SKM-1 (cell line): ENCODE results near the gene C1orf146.
A peak's percentile ranks its signal among the peaks of the same experiment; 100 is the strongest.
"Not testable (repeated sequence)": the region's sequence is repeated elsewhere in the genome, so short reads cannot be mapped to it uniquely, and the experiment has no call there.

Experiments
- DNase-seq: peaks from one replicate; lab custom pipeline; 2025; ENCODE audit not compliant: unreplicated experiment; lab: John Stamatoyannopoulos, UW

C1orf146 gene

GRCh38 chr1:92217721-92218120, at the start of gene C1orf146:
Gene C1orf146 (plus strand): TSS chr1:92217915. CDS start chr1:92231421, 13,506 bp downstream.
- DNase-seq: no peak

GRCh38 chr1:92168657-92169056, 49.1 kb upstream of the C1orf146 start:
- DNase-seq: no peak

DNA sequence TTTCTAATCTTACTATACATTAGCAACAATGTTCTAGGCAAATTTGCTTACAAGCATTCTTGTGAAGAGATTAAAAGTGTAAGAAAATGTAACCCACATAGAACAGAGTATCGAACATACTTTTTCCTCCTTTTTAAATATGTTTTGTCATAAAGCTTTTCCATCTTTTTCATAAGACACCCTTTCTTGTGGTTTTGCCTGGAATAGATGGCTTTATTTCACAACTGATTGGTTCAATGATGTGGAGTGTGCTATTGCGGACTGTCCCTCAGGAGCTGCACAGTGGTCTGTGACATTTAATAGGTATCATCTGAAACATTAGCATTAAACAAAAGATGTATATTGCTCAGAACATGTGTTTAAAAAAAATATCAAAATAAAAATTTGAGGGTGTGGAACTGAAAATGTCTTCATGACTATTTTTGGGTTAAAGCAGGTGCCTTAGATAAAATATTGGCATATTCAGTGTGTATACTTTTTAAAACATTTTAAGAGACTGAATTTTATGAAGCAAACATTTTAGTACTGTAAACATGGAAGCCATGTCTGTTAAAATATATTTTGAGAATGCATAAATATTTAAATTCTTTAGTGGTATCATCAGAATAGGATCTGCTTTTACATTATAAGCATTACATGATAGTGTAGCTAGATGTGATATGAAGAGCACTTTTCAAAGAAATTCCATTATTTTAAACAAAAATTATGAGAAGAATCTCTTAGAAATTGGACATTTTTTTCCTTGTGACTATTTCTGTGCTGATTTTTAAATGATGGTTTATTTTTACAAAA, 48.3 kb upstream of the C1orf146 start:
- no peak for DNase-seq

DNA sequence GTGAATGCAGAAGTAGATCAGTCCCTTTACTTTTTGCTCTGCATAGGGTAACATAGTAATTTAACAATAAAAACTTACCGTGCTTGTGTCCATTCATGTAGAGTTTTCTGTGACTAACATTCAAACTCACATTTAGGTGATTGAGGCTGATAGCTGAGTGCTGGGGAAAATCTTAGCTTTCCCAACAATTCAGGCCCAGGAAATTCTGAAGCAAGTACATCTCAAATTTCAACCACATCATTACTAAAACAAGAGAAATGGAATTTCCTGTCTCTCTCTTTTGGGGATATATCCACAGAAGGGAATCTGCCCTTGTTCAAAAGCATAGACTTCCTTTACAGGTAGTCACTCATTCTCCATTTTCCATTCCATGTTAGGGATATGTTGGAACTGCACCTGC, 33.1 kb upstream of the C1orf146 start:
- DNase-seq: no peak

- DNase-seq: no peak
Observed at GRCh38 chr1:92186081-92186480, 31.6 kb upstream of the C1orf146 start.

GRCh38 chr1:92188436-92189255, 29.1 kb upstream of the C1orf146 start:
- DNase-seq: no peak

DNA sequence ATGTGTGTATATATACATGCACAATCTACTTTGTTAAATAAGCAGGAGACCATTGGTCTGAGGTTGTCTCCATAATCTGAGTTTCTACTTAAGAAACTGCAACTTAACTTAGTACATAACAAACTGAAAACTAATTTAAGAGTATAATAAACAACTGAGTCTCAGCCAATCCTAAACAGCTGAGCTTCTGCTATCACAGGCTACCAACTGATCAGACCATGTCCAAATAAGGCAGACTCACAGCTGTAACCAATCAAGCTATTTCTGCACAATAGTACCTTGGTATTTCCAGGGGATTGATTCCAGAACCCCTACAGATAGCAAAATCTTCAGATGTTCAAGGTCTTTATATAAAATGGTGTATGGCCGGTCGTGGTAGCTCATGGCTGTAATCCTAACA, 26.0 kb upstream of the C1orf146 start:
- DNase-seq: no peak

DNA sequence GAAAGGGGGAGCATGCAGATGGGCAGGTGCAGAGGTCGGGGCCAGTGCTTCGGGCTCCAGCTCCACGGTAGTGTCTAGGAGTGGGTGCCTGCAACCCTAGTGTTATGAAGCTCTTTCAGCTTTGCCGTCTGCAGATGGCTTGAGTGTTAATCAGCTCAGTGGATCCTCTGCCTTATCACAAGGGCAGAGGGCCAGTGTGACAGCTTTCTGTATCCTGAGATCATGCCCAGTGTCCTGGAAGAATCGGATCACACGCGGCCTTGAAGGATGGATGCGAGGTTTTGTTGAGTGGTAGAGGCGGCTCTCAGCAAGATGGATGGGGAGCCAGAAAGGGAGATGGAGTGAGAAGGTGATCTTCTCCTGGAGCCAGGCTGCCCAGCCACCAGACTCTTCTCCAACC, 25.5 kb upstream of the C1orf146 start:
- no peak for DNase-seq

DNA sequence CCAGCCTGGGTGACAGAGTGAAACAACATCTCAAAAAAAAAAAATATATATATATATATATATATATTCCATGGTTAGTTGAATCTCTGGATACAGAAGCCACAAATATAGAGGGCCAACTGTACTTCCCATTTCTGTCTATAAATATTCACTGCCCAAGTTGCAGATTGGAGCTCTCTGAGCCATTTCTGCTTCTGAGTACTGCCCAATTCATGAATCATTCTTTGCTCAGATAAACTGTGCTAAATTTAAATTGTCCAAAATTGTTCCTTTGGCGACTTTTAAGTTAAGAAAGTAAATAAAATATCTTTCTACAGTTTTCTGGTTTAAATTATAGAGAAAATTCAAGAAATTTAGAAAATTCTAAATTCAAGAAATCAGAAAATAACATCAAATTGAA, 23.2 kb upstream of the C1orf146 start:
- DNase-seq: peak; percentile 8

DNA sequence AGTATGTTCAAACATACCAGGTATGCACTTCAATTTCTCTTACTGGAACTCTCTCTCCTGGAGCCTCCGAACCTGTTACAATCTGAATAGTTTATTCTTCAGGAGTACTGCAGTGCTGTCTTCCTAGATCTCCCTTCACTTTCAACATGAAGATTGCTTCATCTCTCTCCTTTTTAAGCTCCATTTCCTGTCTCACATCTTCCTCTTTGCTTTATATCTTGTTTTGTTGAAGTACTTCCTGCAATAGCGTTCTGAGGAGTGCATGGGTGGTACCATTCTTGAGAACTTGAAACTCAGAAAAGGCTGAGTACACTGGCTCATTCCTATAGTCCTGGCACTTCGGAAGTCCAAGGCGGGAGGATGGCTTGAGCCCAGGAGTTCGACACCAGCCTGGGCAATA, 15.7 kb upstream of the C1orf146 start:
- peak; percentile 80 for DNase-seq

DNA sequence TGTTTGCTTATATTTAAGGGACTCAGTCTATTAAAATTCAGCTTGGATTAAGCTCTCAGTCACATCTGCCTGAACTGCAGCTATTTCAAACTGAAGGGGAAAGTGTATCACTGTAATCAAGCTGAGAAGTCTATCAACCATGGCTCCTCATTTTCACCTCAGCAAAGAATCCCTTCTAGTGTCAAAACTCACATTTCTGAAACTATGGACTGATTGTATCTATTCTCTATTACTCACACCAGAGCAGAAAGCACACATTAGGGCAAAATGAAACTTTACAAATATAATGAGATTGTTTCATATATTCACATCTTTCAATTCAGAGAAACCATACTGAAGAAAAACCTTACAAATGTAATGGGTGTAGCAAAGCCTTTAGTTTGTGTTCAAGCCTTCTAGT, 14.6 kb upstream of the C1orf146 start:
- no peak for DNase-seq

- peak; percentile 30 for DNase-seq
Observed at GRCh38 chr1:92210701-92211100, 7.0 kb upstream of the C1orf146 start.

GRCh38 chr1:92211166-92211565, 6.5 kb upstream of the C1orf146 start:
- no peak for DNase-seq

DNA sequence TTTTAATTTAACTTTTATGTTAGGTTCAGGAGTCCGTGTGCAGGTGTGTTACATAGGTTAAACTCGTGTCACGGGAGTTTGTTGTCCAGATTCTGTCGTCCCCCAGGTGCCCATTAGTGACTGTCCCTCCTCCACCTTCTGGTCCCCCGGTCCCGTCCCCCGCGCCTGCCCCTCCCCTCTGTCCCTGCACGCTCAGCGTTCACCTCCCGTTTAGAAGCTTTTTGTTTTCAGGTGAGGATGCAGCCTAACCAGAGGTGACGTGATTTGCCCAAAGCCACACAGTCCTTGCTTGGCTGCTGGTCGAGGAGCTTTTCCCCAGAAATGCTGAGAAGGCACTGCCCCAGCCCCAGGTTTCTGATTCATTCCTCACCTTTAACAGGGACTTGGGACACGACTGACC, 844 bp downstream of the C1orf146 start:
- no peak for DNase-seq

GRCh38 chr1:92219028-92219427, 1.3 kb downstream of the C1orf146 start:
- DNase-seq: no peak

DNA sequence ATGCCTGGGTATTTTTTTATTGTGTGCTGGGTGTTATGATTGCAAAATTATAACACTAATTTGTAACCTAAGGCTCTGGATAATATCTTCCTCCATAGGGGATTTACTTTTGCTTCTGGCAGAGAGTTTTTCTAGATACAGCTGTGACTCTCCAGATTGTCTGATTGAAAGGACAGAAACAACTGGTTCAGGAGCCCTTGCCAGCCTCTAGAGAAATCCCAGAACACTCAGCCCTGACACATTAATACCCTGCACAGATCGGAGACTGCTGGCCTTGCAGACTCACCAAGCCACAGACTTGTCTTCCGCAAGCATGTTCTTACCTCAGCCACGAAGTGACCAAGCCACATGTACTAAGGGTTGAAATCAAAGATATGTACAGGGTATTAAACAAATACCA, 10.7 kb downstream of the C1orf146 start:
- DNase-seq: no peak

DNA sequence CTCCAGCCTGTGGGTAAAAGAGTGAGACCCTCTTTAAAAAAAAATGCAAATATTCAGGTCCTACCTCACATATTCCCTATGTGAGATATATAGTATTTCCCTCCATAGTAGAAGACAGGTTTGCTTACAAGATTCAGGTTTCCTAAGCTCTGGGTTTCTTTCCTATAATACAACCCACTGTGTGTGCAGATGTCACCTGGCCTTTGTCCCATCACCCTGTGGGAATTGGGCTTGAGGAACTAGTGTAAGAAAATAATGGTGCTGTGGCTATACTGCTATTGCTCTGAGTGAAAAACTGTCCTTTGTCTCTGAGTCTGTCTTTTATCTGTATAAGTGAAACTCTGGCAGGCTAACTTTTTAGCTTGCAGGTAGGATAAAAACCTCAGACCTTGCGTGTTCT, 13.0 kb downstream of the C1orf146 start:
- DNase-seq: no peak

DNA sequence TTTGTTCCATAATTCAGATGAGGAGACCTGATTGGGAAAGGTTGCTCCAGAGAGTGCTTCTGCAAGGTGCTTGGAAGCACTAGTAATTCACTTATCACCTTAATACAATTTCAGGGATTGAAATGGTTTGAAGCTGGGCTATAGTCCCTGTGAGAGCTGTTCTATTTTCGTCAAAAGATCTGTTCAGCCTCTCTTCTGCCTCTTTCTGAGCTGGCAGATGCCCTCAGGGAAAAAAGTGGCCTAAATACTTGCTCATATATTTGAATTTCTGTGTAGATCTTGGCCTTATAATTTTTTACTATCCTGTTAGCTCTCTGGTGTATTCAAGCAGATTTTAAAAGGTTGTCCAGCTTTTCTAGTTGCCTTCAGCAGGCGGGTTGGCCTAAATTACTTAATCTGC, 22.3 kb downstream of the C1orf146 start:
- DNase-seq: no peak

DNA sequence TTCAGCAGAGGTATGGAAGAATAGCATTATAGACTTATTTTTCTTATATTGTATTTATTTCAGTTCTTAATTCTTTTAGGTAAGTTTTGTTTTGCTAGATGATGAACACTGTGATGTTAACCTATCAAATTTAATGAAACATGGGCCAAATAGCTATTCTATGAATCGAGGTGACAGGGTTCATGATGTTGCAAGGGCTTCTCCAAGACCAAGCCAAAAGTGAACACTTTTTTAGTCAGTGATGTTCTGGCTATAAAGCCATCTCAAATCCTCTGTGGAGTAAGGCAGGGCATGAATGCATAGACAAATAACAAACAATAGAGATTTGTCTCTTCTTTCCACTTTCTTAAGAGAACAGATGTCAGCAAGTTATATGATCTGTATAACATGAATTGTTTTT, 26.7 kb downstream of the C1orf146 start:
- DNase-seq: no peak

- DNase-seq: not testable (repeated sequence)
Observed at GRCh38 chr1:92254714-92255113, 37.0 kb downstream of the C1orf146 start.

- DNase-seq: no peak
Observed at GRCh38 chr1:92259350-92259749, 41.6 kb downstream of the C1orf146 start.

GRCh38 chr1:92262516-92262915, 44.8 kb downstream of the C1orf146 start:
- no peak for DNase-seq
